ENCODE results near the gene TBC1D2.
"Not testable (repeated sequence)": the region's sequence is repeated elsewhere in the genome, so short reads cannot be mapped to it uniquely, and the experiment has no call there.

TBC1D2 gene

GRCh38 chr9:98182069-98182820, 73.2 kb downstream of the TBC1D2 start:
- Histone ChIP-seq H3K4me3 (ENCODE audit: low read length) (no peak overlapping the region), H3K27me3 (ENCODE audit: control insufficient read depth, insufficient read depth, low read length) (no peaks in the 10 kb centered on the region), H3K4me1 (ENCODE audit: control insufficient read depth, insufficient read depth, low read length) (no peaks in the 10 kb centered on the region; the same call in 1 of the 2 replicates), H3K36me3 (ENCODE audit: control insufficient read depth, insufficient read depth, low read length) (no peaks in the 10 kb centered on the region), H3K9me3 (ENCODE audit: control insufficient read depth, insufficient read depth, low read length) (no peaks in the 10 kb centered on the region), H3K27ac (ENCODE audit: low read length) (no peak overlapping the region)
- DNase-seq (ENCODE audit: low read depth, low spot score) = no peak
- no CpG with 5 or more reads among the region's 9 CpGs for WGBS (ENCODE audit: insufficient coverage, insufficient read length)

GRCh38 chr9:98181746-98182068, 73.7 kb downstream of the TBC1D2 start:
- Histone ChIP-seq H3K27ac (ENCODE audit: low read length) (no peak overlapping the region), H3K4me1 (ENCODE audit: control insufficient read depth, insufficient read depth, low read length) (no peaks in the 10 kb centered on the region; the same call in 1 of the 2 replicates)
- no peak for DNase-seq (ENCODE audit: low read depth, low spot score)

DNA sequence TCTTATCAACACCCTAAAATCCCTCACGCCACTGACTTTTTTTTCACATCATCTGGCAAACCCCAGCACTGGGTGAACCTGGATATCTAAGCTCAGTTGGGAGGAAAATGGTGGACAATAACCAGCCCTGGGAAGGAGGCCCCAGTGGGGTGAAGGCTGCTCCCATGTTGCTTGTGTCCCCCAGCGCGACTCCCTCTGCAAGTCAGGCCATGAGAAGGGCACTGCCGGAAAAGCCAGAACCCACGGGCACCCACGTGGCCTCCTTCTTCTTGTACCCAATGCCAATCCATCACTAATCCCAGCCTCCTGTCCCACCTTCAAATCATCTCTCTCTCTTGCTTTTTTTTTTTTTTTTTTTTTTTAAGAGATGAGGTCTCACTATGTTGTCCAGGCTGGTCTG, 74.5 kb downstream of the TBC1D2 start:
- H3K9me3 ChIP-seq (ENCODE audit: control insufficient read depth, insufficient read depth, low read length) = no peaks in the 10 kb centered on the region
- no peaks in the 10 kb centered on the region for H3K36me3 ChIP-seq (ENCODE audit: control insufficient read depth, insufficient read depth, low read length)
- no peaks in the 10 kb centered on the region for H3K27me3 ChIP-seq (ENCODE audit: control insufficient read depth, insufficient read depth, low read length)
- WGBS (ENCODE audit: insufficient coverage, insufficient read length) = no CpG with 5 or more reads among the region's 6 CpGs
- H3K27ac ChIP-seq (ENCODE audit: low read length) = no peak overlapping the region
- no peaks in the 10 kb centered on the region; the same call in 1 of the 2 replicates for H3K4me1 ChIP-seq (ENCODE audit: control insufficient read depth, insufficient read depth, low read length)
- no peak for DNase-seq (ENCODE audit: low read depth, low spot score)
- H3K4me3 ChIP-seq (ENCODE audit: low read length) = no peak overlapping the region

More at GRCh38 chr9:98181746-98182068, 73.7 kb downstream of the TBC1D2 start:
- H3K36me3 ChIP-seq (ENCODE audit: control insufficient read depth, insufficient read depth, low read length) = no peaks in the 10 kb centered on the region
- no CpG with 5 or more reads among the region's 5 CpGs for WGBS (ENCODE audit: insufficient coverage, insufficient read length)
- no peaks in the 10 kb centered on the region for H3K9me3 ChIP-seq (ENCODE audit: control insufficient read depth, insufficient read depth, low read length)
- H3K4me3 ChIP-seq (ENCODE audit: low read length) = no peak overlapping the region
- no peaks in the 10 kb centered on the region for H3K27me3 ChIP-seq (ENCODE audit: control insufficient read depth, insufficient read depth, low read length)

DNA sequence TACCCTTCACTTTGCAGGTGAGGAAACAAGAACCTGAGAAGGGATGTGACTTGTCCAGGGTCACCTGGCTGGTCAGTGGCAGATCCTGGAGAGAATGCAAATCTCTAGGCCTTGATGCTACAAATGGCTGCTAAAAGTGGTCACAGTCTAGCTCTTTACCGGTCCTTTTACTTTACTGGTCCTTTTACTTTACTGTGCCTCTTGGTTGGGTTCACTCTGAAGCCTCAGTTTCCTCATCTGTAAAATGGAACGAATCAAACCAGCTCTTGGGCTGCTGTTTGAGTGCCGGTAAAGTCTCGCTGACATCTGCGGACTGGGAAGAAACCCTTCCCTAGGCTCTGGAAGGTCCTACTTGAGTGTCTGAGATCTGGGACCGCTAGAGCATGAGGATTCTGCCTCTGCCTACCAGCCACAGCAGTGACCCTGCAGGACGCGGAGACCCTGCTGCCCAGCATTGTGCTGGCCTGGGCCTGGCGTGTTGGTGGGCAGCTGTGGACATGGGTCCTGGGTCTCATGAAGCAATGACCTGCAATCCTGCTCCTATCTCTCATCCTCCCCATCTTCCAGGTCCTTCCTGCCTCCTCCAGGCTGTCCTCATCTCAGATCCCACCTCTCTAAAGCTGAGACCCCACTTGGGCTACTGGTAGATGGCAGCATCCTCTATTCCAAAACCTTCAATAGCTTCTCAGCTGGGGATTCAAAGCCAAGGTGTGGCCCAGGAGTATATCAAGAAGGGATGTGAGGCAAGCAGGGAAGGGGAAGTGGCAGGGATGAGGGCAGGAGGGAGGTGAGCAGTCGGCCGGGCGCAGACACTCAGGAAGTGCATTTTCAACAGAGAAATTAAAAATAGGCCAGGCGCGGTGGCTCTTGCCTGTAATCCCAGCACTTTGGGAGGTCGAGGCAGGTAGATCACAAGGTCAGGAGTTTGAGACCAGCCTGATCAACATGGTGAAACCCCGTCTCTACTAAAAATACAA, 76.3 kb downstream of the TBC1D2 start:
- WGBS (ENCODE audit: insufficient coverage, insufficient read length) = no CpG with 5 or more reads among the region's 16 CpGs
- Histone ChIP-seq H3K36me3 (ENCODE audit: control insufficient read depth, insufficient read depth, low read length) (no peaks in the 10 kb centered on the region), H3K27me3 (ENCODE audit: control insufficient read depth, insufficient read depth, low read length) (no peaks in the 10 kb centered on the region), H3K4me1 (ENCODE audit: control insufficient read depth, insufficient read depth, low read length) (no peaks in the 10 kb centered on the region; the same call in 1 of the 2 replicates), H3K4me3 (ENCODE audit: low read length) (no peak overlapping the region), H3K9me3 (ENCODE audit: control insufficient read depth, insufficient read depth, low read length) (no peaks in the 10 kb centered on the region), H3K27ac (ENCODE audit: low read length) (no peak overlapping the region)
- DNase-seq (ENCODE audit: low read depth, low spot score) = no peak

GRCh38 chr9:98176391-98177259, 78.8 kb downstream of the TBC1D2 start:
- WGBS (ENCODE audit: insufficient coverage, insufficient read length) = no CpG with 5 or more reads among the region's 9 CpGs
- Histone ChIP-seq H3K9me3 (ENCODE audit: control insufficient read depth, insufficient read depth, low read length) (no peaks in the 10 kb centered on the region), H3K27me3 (ENCODE audit: control insufficient read depth, insufficient read depth, low read length) (no peaks in the 10 kb centered on the region), H3K36me3 (ENCODE audit: control insufficient read depth, insufficient read depth, low read length) (no peaks in the 10 kb centered on the region), H3K4me1 (ENCODE audit: control insufficient read depth, insufficient read depth, low read length) (peaks cover 3% of the 10 kb centered on the region), H3K27ac (ENCODE audit: low read length) (no peak overlapping the region), H3K4me3 (ENCODE audit: low read length) (no peak overlapping the region)
- DNase-seq (ENCODE audit: low read depth, low spot score) = no peak

- whole genome bisulfite sequencing (ENCODE audit: insufficient coverage, insufficient read length) = no CpG with 5 or more reads among the region's 3 CpGs
Observed at GRCh38 chr9:98175762-98176161, 79.7 kb downstream of the TBC1D2 start.

GRCh38 chr9:98175028-98175569, 80.3 kb downstream of the TBC1D2 start:
- H3K27ac ChIP-seq (ENCODE audit: low read length) = no peak overlapping the region
- no peak for DNase-seq (ENCODE audit: low read depth, low spot score)
- no peaks in the 10 kb centered on the region for H3K9me3 ChIP-seq (ENCODE audit: control insufficient read depth, insufficient read depth, low read length)
- H3K27me3 ChIP-seq (ENCODE audit: control insufficient read depth, insufficient read depth, low read length) = no peaks in the 10 kb centered on the region
- no peaks in the 10 kb centered on the region for H3K36me3 ChIP-seq (ENCODE audit: control insufficient read depth, insufficient read depth, low read length)
- H3K4me3 ChIP-seq (ENCODE audit: low read length) = no peak overlapping the region
- no CpG with 5 or more reads among the region's 6 CpGs for WGBS (ENCODE audit: insufficient coverage, insufficient read length)
- H3K4me1 ChIP-seq (ENCODE audit: control insufficient read depth, insufficient read depth, low read length) = peaks cover 7% of the 10 kb centered on the region

More at GRCh38 chr9:98175762-98176161, 79.7 kb downstream of the TBC1D2 start:
- Histone ChIP-seq H3K9me3 (ENCODE audit: control insufficient read depth, insufficient read depth, low read length) (no peaks in the 10 kb centered on the region), H3K4me1 (ENCODE audit: control insufficient read depth, insufficient read depth, low read length) (peaks cover 7% of the 10 kb centered on the region), H3K27me3 (ENCODE audit: control insufficient read depth, insufficient read depth, low read length) (no peaks in the 10 kb centered on the region), H3K27ac (ENCODE audit: low read length) (no peak overlapping the region), H3K4me3 (ENCODE audit: low read length) (no peak overlapping the region), H3K36me3 (ENCODE audit: control insufficient read depth, insufficient read depth, low read length) (no peaks in the 10 kb centered on the region)
- no peak for DNase-seq (ENCODE audit: low read depth, low spot score)

- not testable (repeated sequence) for H3K27me3 ChIP-seq (ENCODE audit: control insufficient read depth, insufficient read depth, low read length); H3K9me3 ChIP-seq (ENCODE audit: control insufficient read depth, insufficient read depth, low read length); H3K27ac ChIP-seq (ENCODE audit: low read length); H3K4me1 ChIP-seq (ENCODE audit: control insufficient read depth, insufficient read depth, low read length); H3K36me3 ChIP-seq (ENCODE audit: control insufficient read depth, insufficient read depth, low read length); DNase-seq (ENCODE audit: low read depth, low spot score); H3K4me3 ChIP-seq (ENCODE audit: low read length)
- no CpG with 5 or more reads among the region's 5 CpGs for WGBS (ENCODE audit: insufficient coverage, insufficient read length)
Observed at GRCh38 chr9:98174502-98174918, 80.9 kb downstream of the TBC1D2 start.

DNA sequence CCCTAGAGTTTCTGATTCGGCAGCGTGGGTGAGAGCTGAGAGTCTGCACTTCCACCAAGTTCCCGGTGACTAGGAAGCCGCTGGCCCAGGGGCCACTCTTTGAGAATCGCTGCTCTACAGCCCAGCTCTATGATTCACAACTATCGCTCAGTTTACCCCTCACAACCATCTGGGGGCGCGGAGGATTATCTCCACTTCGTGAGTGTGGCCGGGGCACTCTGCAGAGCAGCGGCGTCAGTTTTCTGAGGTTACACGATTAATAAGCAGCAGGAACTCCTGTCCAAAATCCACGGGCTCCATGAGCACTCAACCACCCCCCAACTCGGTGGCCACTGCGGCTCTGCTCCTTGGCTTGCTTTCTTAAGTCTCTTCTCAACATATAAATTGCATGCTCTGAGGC, 82.3 kb downstream of the TBC1D2 start:
- WGBS (ENCODE audit: insufficient coverage, insufficient read length) = no CpG with 5 or more reads among the region's 16 CpGs
- no peak for DNase-seq (ENCODE audit: low read depth, low spot score)
- H3K4me1 ChIP-seq (ENCODE audit: control insufficient read depth, insufficient read depth, low read length) = peaks cover 11% of the 10 kb centered on the region
- H3K36me3 ChIP-seq (ENCODE audit: control insufficient read depth, insufficient read depth, low read length) = no peaks in the 10 kb centered on the region
- H3K4me3 ChIP-seq (ENCODE audit: low read length) = no peak overlapping the region
- no peak overlapping the region for H3K27ac ChIP-seq (ENCODE audit: low read length)
- no peaks in the 10 kb centered on the region for H3K9me3 ChIP-seq (ENCODE audit: control insufficient read depth, insufficient read depth, low read length)
- no peaks in the 10 kb centered on the region for H3K27me3 ChIP-seq (ENCODE audit: control insufficient read depth, insufficient read depth, low read length)

DNA sequence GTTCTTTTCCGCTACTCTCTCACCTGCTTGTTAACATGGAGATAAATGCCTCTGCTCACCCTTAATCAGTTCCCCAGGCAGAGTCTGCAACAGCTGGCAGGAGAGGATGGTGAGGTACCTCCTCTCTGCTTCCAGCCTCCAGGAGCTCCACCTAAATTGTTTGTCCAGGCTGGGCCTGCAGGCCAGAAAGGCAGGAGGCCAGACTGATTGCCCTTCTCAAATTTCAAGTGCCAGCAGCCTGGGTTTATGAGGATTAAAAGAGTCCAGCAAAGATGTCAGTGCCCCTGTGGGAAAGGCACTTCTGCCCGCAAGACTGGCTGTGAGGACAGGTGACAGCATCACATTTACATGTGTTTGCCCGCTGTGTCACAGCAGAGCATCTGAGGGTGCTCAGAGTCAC, 82.8 kb downstream of the TBC1D2 start:
- H3K36me3 ChIP-seq (ENCODE audit: control insufficient read depth, insufficient read depth, low read length) = no peaks in the 10 kb centered on the region
- no peak overlapping the region for H3K27ac ChIP-seq (ENCODE audit: low read length)
- H3K9me3 ChIP-seq (ENCODE audit: control insufficient read depth, insufficient read depth, low read length) = no peaks in the 10 kb centered on the region
- DNase-seq (ENCODE audit: low read depth, low spot score) = no peak
- no peaks in the 10 kb centered on the region for H3K27me3 ChIP-seq (ENCODE audit: control insufficient read depth, insufficient read depth, low read length)
- H3K4me3 ChIP-seq (ENCODE audit: low read length) = no peak overlapping the region
- H3K4me1 ChIP-seq (ENCODE audit: control insufficient read depth, insufficient read depth, low read length) = peaks cover 11% of the 10 kb centered on the region
- no CpG with 5 or more reads among the region's 3 CpGs for WGBS (ENCODE audit: insufficient coverage, insufficient read length)

All from iPS DF 6.9 (cell line).